DOHH2 (cell line): Measurements from ENCODE around the gene RPS27L.

Experiments used
- CTCF ChIP-seq: fragments of 200-600 bp; sonication (generic); IDR thresholded peaks from one replicate; pipeline ENCODE4 v1.5.1; 2014; ENCODE audit warnings: antibody characterized with exemption, mild to moderate bottlenecking, low read depth, low read length; ENCODE audit not compliant: poor library complexity, severe bottlenecking
- EZH2phosphoT487 ChIP-seq: fragments of 200-600 bp; sonication (generic); IDR thresholded peaks from 2 replicates; pipeline ENCODE4 v1.6.1; 2017; ENCODE audit warnings: borderline replicate concordance, mild to moderate bottlenecking, antibody characterized with exemption, low read length, moderate library complexity, mixed read lengths

DNA sequence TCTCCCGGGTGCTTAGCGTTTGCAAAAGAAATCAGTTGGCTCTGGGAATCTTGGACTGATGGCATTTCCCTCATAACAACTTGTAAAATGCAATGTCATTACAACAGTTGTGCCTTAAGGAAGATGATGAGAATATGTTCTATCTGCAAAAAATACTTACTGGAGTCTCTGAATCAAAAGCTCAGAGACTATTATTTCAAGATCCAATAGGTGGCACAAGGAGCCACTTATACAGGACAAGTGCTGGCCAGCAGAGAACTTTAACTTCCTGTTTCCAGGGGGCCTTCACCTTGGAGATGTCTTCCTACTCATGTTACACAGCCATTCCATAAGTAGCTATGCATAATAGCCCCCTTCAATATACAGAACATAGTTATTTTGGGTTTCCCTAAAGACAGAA, 8.9 kb upstream of the RPS27L start:
- TF ChIP-seq CTCF: peak; percentile 57
- TF ChIP-seq EZH2phosphoT487: no peak
